ENCODE results near the gene ELMOD1. TPM values are rescaled to one million over a fixed set of nuclear protein-coding genes. Genes with fewer than 3 reads are reported as not detected.
A peak's percentile ranks its signal among the peaks of the same experiment; 100 is the strongest.

Gene ELMOD1
- polyA plus RNA-seq, 1 donor = 6.9 TPM

DNA sequence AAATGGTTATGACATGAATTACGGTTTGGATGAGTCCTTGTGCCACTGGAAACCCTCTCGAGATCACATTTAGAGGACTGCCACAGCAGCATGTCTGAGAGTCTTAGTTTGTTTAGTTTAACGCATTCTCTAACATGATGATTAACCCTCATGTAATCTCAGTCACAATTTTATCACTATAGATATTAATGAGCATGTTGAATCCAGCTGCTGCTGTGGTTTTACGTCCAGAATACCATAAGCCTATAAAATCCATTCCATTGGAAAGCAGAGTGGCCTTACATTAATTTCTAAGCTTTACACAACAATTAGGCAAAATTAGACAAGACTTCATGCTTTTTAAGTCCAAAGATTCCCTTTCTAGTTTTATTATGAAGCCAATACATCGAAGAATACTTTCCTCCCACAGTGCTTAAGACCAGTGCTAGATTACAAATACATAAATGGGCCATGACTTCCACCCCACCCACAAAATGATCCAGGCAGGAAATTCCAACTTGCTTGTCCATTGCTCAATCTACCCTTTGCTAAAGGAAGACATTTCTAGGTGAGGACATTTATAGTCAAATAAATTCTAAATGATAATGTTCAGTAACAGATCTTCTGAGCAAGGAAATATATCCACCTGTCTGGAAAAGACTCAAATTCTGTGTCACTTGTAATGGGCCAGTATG lies 3.5 kb upstream of the ELMOD1 start:
- DNase-seq = no peak

DNA sequence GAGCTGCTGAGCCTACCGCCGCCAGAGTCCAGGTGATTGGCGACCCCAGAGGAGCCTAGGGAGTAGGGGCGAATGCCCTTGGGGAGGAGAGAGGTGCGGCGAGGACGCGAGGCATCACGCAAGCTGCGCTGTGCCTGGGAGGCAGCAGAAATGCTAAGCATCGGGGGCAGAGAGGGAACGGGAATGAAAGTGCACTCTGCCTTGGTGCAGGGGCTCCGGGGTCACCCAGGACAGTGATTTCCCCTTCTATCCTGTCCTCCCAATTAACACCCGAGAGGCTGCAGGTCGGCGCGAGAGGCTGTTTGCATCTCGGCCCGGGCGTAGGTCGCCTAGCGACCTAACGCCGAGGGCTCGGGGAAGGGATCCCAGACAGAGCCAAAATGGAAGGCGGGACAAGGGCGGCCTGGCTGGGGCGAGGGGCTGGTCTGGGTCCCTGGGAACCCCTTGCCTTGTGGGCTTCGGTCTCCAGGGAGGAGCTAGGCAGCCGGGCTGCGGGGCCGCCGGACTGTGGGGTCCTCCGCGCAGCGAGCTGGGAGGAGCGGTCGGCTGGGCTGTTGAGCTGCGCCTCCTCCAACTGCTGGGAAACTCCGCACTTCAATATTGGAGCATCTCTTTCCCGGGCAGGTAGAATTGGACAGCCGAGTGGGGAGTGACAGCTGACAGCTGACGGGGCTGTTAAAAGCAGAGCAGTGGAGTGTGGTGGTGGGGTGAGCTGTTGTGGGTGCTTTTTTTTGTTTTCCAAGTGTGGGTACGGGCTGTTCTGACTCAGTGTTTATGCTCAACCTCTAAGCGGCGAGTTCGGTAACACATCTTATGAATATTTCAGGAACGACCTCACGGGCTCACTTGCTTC lies 657 bp downstream of the ELMOD1 start:
- DNase-seq = no peak

- DNase-seq = no peak
Observed at GRCh38 chr11:107592231-107592590, 1.3 kb downstream of the ELMOD1 start.

GRCh38 chr11:107592813-107593212 lies 1.9 kb downstream of the ELMOD1 start:
- no peak for DNase-seq

GRCh38 chr11:107593951-107594350 lies 3.0 kb downstream of the ELMOD1 start:
- no peak for DNase-seq

DNA sequence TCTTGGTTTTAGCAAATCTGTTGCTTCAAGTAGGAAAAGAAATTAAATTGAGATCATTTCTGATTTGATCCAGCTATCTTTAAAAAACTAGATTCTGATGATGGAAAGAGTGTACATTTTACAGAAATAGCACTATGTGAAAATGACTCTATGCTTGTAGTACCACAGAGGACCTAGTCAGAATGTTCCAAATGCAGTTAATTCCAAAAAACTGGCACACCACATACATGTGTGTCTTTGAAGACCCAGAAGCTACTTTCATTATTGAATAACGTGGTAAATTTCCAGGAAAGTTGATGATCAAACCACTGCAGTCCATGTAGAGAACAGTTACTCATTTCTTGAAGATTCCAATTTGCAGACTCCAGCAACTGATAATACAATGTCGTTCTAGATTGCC lies 3.8 kb downstream of the ELMOD1 start:
- DNase-seq = no peak

- DNase-seq = no peak
Observed at GRCh38 chr11:107598225-107599139, 7.5 kb downstream of the ELMOD1 start.

DNA sequence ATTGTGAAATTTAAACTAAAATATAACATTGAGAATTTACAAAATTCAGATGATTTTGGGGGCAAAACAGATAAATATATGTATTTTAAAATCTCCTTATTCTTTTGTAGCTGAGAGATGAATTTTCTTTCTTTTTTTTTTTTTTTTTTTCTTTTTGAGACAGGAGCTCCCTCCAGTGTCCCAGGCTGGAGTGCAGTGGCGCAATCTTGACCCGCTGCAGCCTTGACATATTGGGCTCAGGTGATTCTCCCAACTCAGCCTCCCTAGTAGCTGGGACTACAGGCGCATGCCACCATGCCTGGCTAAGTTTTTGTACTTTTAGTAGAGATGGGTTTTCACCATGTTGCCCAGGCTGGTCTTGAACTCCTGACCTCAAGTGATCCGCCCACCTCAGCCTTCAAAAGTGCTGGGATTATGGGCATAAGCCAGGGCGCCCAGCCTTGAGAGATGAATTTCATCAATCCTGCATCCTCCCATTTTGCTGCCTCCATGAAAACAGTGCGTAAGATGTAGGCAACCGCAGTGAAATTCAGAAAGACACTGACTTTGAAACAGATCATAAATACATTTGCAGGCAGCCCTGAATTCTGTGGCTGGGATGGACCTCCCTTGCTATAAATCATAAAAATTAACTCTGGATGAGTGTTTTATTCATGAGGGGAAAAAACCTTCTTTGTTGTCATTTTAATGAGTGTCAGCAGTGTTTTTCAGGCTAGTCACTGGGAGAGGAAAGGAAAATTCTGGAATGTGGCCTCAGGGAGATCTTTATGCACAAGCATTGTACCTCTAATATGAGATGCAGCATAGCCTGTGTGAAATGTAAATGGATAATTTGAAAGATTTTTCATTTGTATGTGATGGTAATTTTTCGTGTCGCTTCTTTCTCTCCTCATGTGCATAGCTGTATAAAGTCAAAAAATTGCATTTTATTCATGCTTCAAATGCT lies 14.4 kb downstream of the ELMOD1 start:
- DNase-seq = no peak

DNA sequence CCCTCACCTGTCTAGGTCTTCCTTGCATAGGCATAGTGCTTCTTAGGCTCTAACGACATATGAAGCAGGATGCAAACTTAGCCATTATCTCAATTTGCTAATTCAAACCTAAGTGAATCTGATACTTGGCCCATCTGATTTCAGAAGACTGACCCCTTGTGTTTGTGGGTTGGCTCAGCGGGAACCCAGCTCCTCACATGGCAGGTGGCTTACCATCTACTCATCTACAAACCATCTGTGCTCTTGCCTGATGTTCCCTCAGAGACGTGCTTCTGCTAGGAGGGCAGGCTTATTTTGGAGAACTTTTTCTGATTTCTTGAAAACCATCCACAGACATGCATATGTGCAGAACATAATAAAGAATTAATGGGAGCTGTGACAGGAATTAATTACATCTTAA lies 15.2 kb downstream of the ELMOD1 start:
- DNase-seq = no peak

GRCh38 chr11:107608809-107609208 lies 17.9 kb downstream of the ELMOD1 start:
- no peak for DNase-seq

- DNase-seq = no peak
Observed at GRCh38 chr11:107609400-107610218, 18.7 kb downstream of the ELMOD1 start.

GRCh38 chr11:107612445-107612844 lies 21.5 kb downstream of the ELMOD1 start:
- DNase-seq = no peak

DNA sequence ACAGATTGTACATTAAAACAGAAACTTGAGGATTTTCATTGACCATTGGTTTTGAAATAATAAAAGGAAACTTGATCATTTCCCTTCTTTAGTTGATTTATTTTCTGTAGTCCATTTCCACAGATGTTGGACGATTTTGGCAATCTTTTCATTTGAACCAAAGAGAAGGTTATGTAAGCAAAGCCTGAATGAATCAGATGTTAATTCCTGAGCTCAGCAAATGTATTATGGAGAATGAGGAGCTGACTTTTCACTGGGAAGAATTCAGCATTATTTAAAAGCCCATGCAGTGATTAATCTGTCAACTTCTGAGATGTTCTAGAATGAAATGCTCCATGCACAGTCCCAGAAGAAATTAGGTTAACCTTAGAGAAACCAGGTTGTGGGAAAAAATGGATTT lies 29.0 kb downstream of the ELMOD1 start:
- peak; percentile 12 for DNase-seq

DNA sequence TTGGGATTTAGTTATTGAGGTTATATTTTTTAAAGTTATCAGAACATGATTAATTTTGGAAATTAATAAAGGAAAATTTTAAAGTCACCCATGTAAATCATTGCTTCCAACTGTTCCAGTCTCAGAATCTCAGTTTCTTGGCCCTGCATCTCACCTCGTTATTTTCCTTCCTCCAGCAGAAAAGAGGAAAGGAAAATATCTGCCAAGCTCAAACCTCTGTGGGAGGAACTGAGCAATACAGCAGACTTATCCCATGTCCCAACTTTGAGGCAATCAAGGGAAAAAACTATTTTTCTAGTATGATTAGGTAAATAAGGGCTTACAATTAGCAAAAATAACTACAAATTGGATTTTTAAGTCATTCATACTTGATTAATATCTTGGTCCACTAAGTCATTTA lies 30.1 kb downstream of the ELMOD1 start:
- peak; percentile 27 for DNase-seq

- DNase-seq = no peak
Observed at GRCh38 chr11:107623183-107623582, 32.2 kb downstream of the ELMOD1 start.

DNA sequence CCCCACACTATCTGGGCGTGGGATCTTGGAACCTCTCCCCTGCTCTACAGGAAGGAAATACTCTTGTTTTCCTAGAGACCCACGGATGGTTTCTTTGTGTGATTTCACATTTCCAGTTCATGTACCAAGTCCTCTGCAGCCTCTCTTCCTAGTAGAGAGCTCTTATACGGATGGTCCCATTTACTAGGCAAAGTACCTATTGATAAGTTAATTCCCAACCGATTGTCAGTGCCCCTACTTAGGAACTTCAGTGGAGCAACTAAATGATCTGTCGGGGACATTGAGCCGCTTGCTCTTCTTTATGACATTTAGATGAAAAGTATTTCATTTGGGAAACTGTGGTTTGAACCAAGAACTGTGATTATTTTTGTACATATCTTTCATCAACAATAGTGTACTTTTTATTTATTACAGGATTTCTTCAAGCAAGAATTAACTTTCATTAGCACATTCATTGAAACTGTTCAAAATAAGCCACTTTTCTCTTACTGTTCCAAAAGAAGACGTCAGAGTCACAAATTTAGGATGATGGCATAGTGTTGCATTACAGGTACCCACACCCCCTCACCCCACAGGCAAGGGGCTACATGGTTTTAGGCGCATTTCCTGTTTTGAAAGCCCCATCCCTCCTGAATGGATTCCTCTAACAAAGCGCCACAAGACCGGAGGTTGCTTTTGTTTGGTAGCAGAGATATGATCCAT lies 34.2 kb downstream of the ELMOD1 start:
- no peak for DNase-seq

GRCh38 chr11:107625685-107625989 lies 34.7 kb downstream of the ELMOD1 start:
- no peak for DNase-seq

- no peak for DNase-seq
Observed at GRCh38 chr11:107631043-107631442, 40.1 kb downstream of the ELMOD1 start.

GRCh38 chr11:107631931-107632330 lies 41.0 kb downstream of the ELMOD1 start:
- no peak for DNase-seq

DNA sequence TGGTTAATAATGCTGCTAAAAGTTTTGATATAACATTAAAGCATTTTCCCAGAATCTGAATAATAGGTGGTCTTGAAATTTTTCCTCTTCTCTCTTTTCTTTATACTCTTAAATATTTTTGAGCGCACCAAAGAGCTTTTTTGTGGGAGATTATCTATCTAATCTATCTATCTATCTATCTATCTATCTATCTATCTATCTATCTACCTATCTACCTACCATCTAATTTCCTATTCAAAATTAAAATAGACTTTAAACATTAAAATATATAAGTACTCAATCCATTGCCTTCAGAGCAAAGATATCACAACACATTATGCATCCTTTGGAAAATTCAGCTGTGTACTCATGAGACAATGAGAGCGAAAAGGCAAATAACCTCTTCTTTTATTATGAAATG lies 55.8 kb downstream of the ELMOD1 start:
- no peak for DNase-seq

DNA sequence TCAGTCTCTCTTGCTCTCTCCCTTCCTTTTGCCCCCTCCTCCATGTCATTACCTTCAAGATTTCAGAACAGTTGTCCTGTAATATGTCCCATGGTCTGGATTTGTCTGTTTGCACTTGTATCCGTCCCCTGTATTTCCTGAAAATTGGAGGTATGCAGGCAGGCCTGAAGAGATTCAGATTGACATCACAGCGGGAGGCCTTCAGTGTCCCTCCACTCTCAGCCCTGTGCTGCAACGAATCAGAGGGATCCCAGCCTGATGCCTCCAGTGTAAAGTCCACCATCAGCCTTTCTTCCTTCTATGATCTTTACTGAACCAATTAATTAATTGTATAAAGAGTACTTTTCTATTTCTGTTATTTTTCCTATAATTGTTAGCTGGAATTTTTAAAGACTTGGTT lies 57.3 kb downstream of the ELMOD1 start:
- DNase-seq = no peak
